Astrocyte (in vitro differentiated cells and primary cell): ENCODE data around the gene RIN1.

ENCODE experiments used
- CTCF ChIP-seq: IDR thresholded peaks from 2 replicates; pipeline ENCODE4 v1.5.1; 2011; ENCODE audit warnings: low read depth, mild to moderate bottlenecking, inconsistent platforms, low read length, moderate library complexity; ENCODE audit not compliant: insufficient read depth
- EZH2 ChIP-seq: IDR thresholded peaks from 2 replicates; pipeline ENCODE4 v1.6.1; 2012; ENCODE audit warnings: mild to moderate bottlenecking, low read length, inconsistent platforms; ENCODE audit not compliant: insufficient read depth

GRCh38 chr11:66363187-66363601 is 27.0 kb upstream of the RIN1 start:
- TF ChIP-seq CTCF: no peak
- TF ChIP-seq EZH2: no peak
